Liver (tissue), 9 donors: ENCODE results near the gene WHAMM. TPM values are rescaled to one million over a fixed set of nuclear protein-coding genes. Genes with fewer than 3 reads are reported as not detected.

Source experiments
- DNase-seq: peaks from one replicate; pipeline ENCODE4 v3.0.0-alpha.2; 2017; ENCODE audit warnings: low spot score
- H3K27ac ChIP-seq, 2 donors: one replicate each; pipeline ENCODE4 v1.7.0; 2013; ENCODE audit warnings: inconsistent platforms in 2 of 2, low read length in 2 of 2, control low read depth in 1 of 2, low read depth in 1 of 2, mild to moderate bottlenecking in 1 of 2
- H3K27me3 ChIP-seq, 4 donors: one replicate each; pipeline versions ENCODE4 v1.6.1 to v1.7.0; 2013; ENCODE audit warnings: low read length in 3 of 4, inconsistent platforms in 1 of 4, mild to moderate bottlenecking in 1 of 4, moderate library complexity in 1 of 4; ENCODE audit not compliant: control insufficient read depth in 4 of 4, insufficient read depth in 4 of 4
- H3K36me3 ChIP-seq, 4 donors: one replicate each; pipeline versions ENCODE4 v1.6.1 to v1.7.0; 2013; ENCODE audit warnings: low read length in 3 of 4, mild to moderate bottlenecking in 3 of 4, low read depth in 1 of 4, moderate library complexity in 1 of 4; ENCODE audit not compliant: control insufficient read depth in 4 of 4, insufficient read depth in 3 of 4
- H3K4me1 ChIP-seq, 4 donors: one replicate each; pipeline versions ENCODE4 v1.6.1 to v1.7.0; 2013; ENCODE audit warnings: low read length in 3 of 4, mild to moderate bottlenecking in 3 of 4, moderate library complexity in 1 of 4; ENCODE audit not compliant: control insufficient read depth in 4 of 4, insufficient read depth in 4 of 4
- H3K4me3 ChIP-seq, 3 donors: one replicate each; pipeline versions ENCODE4 v1.6.1 to v1.7.0; 2013; ENCODE audit warnings: low read length in 3 of 3, control low read depth in 1 of 3, low read depth in 1 of 3, mild to moderate bottlenecking in 1 of 3
- H3K9ac ChIP-seq, 2 donors: one replicate each; pipeline ENCODE4 v1.7.0; 2013; ENCODE audit warnings: low read length in 2 of 2, mild to moderate bottlenecking in 2 of 2, moderate library complexity in 2 of 2, control low read depth in 1 of 2, low read depth in 1 of 2
- H3K9me3 ChIP-seq, 4 donors: one replicate each; pipeline versions ENCODE4 v1.6.1 to v1.7.0; 2013; ENCODE audit warnings: low read length in 3 of 4; ENCODE audit not compliant: control insufficient read depth in 4 of 4
- EGR1 ChIP-seq, 2 donors: IDR thresholded peaks; 2 replicates each; pipeline ENCODE4 v1.6.1; 2016 to 2018; ENCODE audit warnings: antibody characterized with exemption in 2 of 2, low read depth in 2 of 2
- FOXA1 ChIP-seq: IDR thresholded peaks from 2 replicates; pipeline ENCODE4 v1.6.1; 2016; ENCODE audit warnings: antibody characterized with exemption
- FOXA2 ChIP-seq: IDR thresholded peaks from 2 replicates; pipeline ENCODE4 v1.6.1; 2016; ENCODE audit warnings: antibody characterized with exemption
- GABPA ChIP-seq, 2 donors: IDR thresholded peaks in 1 of 2; conservative IDR thresholded peaks in 1 of 2; 2 replicates each; pipeline ENCODE4 v1.6.1; 2016; ENCODE audit warnings: antibody characterized with exemption in 2 of 2, mild to moderate bottlenecking in 1 of 2, moderate library complexity in 1 of 2
- HNF4A ChIP-seq, 2 donors: conservative IDR thresholded peaks; 2 replicates each; pipeline ENCODE4 v1.6.1; 2016; ENCODE audit warnings: antibody characterized with exemption in 2 of 2, mild to moderate bottlenecking in 2 of 2
- HNF4G ChIP-seq: IDR thresholded peaks from 2 replicates; pipeline ENCODE4 v1.6.1; 2016; ENCODE audit warnings: antibody characterized with exemption
- NR2F2 ChIP-seq: IDR thresholded peaks from 2 replicates; pipeline ENCODE4 v1.6.1; 2016; ENCODE audit warnings: antibody characterized with exemption
- RAD21 ChIP-seq, 2 donors: IDR thresholded peaks; 2 replicates each; pipeline ENCODE4 v1.6.1; 2016; ENCODE audit warnings: antibody characterized with exemption in 2 of 2, mild to moderate bottlenecking in 2 of 2
- RXRA ChIP-seq, 2 donors: IDR thresholded peaks; 2 replicates each; pipeline ENCODE4 v1.6.1; 2017 to 2018; ENCODE audit warnings: antibody characterized with exemption in 2 of 2, mild to moderate bottlenecking in 1 of 2
- SP1 ChIP-seq: IDR thresholded peaks from 2 replicates; pipeline ENCODE4 v1.6.1; 2018; ENCODE audit warnings: antibody characterized with exemption, mild to moderate bottlenecking
- YY1 ChIP-seq: IDR thresholded peaks from 2 replicates; pipeline ENCODE4 v1.6.1; 2016; ENCODE audit warnings: antibody characterized with exemption, mild to moderate bottlenecking
- WGBS: extraction: QIAGEN DNeasy Blood & Tissue Kit; methylation state at CpG from one replicate; pipeline ENCODE4 v1.1.7; 2013; 5-methylcytosine and 5-hydroxymethylcytosine counted together
- polyA plus RNA-seq, 2 donors: library from polyadenylated mRNA; stranded (reverse) in 1 of 2; unstranded in 1 of 2; fragments of 200-250 nt in 1 of 2; fragments of >200 nt in 1 of 2; fragmentation: Nextera tagmentation in 1 of 2; extraction: Ambion mirVana in 1 of 2; gene quantifications; one replicate each; pipeline versions ENCODE4 v1.2.1 to v1.2.3, GENCODE V29; 2013 to 2015
- total RNA-seq, 2 donors: library from RNA; depleted of rRNA; stranded (reverse); fragments of >200 nt; gene quantifications; one replicate each; pipeline ENCODE4 v1.2.3, GENCODE V29; 2014
- TF ChIP-seq, protein P1 (sequence below): IDR thresholded peaks from 2 replicates; pipeline ENCODE4 v1.6.1; 2016; ENCODE audit warnings: antibody characterized with exemption
- TF ChIP-seq, protein P2 (sequence below): IDR thresholded peaks from 2 replicates; pipeline ENCODE4 v1.6.1; 2016; ENCODE audit warnings: antibody characterized with exemption, mild to moderate bottlenecking
- TF ChIP-seq, protein P3 (sequence below): IDR thresholded peaks from 2 replicates; pipeline ENCODE4 v1.6.1; 2016; ENCODE audit warnings: antibody characterized with exemption
- donor health status: healthy.
- donor health status: healthy.
- donor health status: healthy.
- donor health status: healthy.
- donor health status: healthy.

WHAMM gene
- total and polyA plus RNA-seq, 4 donors = 2.5 to 4.0 (median 3.2) TPM

DNA sequence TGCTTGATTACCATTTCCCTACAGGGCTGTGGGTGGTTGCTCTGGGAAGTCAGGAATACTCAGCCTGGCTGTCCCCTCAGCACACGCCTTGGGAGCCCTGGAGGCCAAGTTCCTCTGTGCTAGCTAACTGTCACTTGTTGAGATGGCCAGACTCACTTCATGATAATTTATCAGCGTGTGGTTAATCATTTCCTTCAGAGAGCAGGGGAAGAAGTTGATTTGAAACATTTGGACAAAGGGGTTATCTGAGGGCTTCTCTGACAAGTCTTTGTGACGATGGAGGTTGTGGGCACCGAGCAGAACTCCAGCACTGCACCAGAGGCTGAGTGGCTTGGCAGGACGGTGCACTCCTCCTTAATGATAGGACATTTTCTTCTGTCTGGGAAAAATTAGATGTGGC lies 61.9 kb downstream of the WHAMM start:
- Histone ChIP-seq H3K36me3 (peaks cover 0 to 22% (median 12%) of the 10 kb centered on the region in 4 donors), H3K9ac (no peak overlapping the region), H3K27me3 (no peaks in the 10 kb centered on the region), H3K4me3 (no peak overlapping the region), H3K27ac (peak overlapping the region in 1 of 2 donors; percentile 28), H3K9me3 (no peaks in the 10 kb centered on the region), H3K4me1 (peaks cover 0 to 6% (median 1%) of the 10 kb centered on the region in 4 donors)
- DNase-seq = no peak
- WGBS = 32% methylated on average over 5 of the region's 5 CpGs
- TF ChIP-seq SP1 (no peak), RXRA (IDR thresholded peaks at IDR 0.05) (peak in 1 of 2 donors; percentile 31)

DNA sequence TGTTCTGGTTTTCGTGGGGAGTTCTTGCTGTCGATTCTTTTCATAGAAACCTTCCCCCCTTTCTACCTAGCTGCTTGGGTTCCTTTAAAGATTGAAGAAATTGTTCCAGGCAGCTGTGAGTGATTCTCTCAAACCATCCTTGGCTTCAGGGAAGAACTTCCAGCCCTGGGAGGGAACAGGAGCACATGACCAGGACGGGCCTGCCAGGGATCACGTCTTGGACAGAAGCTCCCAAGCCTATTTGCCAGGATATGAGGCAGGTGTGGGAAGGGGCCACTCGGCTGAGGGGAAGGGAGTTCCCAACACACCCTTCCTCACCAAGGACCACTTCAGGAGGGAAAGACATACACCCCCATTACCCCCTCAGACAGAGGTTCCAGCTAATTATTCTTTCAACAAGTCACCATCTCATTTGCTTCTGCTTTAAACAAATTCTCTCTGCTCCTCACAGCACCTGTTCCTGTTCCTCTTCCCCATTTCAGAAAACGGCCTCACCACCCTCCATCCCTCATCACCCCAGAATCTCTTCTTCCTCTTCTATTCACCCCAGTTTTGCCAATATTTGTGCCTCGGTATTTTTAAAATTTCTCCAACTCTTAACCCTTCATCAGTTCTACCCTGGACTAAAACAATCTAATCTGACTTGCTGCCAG lies 62.5 kb downstream of the WHAMM start:
- 80% methylated on average over 7 of the region's 7 CpGs for WGBS
- no peaks in the 10 kb centered on the region for H3K27me3 ChIP-seq
- H3K4me1 ChIP-seq = peaks cover 0 to 6% (median 1%) of the 10 kb centered on the region in 4 donors
- DNase-seq = no peak
- TF ChIP-seq NR2F2 (no peak), FOXA1 (no peak), FOXA2 (no peak), RAD21 (IDR thresholded peaks at IDR 0.05) (no peak), RXRA (IDR thresholded peaks at IDR 0.05) (no peak)
- TF ChIP-seq, protein P1, sequence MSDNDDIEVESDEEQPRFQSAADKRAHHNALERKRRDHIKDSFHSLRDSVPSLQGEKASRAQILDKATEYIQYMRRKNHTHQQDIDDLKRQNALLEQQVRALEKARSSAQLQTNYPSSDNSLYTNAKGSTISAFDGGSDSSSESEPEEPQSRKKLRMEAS = no peak
- H3K9ac ChIP-seq = no peak overlapping the region
- H3K9me3 ChIP-seq = no peaks in the 10 kb centered on the region
- H3K27ac ChIP-seq = no peak overlapping the region
- H3K4me3 ChIP-seq = no peak overlapping the region
- peaks cover 0 to 22% (median 12%) of the 10 kb centered on the region in 4 donors for H3K36me3 ChIP-seq

DNA sequence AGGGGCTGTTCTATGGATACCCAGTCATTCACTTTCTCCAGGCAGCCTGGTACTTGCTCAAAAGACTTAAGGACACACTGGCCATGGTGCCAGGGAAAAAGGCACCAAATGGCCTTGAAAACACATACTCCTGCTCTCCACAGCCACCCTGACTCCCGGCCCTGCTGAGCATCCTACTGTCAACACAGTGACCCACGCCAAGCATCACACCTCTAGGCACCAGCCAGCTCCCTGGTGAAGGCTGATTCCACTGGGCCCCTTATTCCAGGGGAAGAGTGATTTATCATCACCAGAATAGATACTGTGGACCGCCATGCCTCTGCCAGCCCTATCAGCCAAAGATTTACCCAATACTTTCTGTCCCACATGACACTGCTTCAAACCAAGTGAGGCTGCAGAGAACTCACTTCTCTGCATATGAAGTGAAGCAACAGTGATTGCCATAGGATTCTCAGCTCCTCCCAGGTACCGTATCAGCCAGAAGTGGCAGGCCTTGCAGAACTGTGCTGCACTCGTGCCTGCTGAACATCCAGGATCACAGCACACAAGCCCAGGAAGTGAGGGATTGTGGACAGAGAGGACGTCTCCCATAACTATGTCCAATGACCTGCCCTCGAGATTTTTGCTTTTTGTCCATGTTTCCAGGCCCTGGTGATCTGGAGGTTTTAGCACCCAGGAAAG lies 63.7 kb downstream of the WHAMM start:
- TF ChIP-seq HNF4A (conservative IDR thresholded peaks at IDR 0.05) = no peak
- TF ChIP-seq, protein P2, sequence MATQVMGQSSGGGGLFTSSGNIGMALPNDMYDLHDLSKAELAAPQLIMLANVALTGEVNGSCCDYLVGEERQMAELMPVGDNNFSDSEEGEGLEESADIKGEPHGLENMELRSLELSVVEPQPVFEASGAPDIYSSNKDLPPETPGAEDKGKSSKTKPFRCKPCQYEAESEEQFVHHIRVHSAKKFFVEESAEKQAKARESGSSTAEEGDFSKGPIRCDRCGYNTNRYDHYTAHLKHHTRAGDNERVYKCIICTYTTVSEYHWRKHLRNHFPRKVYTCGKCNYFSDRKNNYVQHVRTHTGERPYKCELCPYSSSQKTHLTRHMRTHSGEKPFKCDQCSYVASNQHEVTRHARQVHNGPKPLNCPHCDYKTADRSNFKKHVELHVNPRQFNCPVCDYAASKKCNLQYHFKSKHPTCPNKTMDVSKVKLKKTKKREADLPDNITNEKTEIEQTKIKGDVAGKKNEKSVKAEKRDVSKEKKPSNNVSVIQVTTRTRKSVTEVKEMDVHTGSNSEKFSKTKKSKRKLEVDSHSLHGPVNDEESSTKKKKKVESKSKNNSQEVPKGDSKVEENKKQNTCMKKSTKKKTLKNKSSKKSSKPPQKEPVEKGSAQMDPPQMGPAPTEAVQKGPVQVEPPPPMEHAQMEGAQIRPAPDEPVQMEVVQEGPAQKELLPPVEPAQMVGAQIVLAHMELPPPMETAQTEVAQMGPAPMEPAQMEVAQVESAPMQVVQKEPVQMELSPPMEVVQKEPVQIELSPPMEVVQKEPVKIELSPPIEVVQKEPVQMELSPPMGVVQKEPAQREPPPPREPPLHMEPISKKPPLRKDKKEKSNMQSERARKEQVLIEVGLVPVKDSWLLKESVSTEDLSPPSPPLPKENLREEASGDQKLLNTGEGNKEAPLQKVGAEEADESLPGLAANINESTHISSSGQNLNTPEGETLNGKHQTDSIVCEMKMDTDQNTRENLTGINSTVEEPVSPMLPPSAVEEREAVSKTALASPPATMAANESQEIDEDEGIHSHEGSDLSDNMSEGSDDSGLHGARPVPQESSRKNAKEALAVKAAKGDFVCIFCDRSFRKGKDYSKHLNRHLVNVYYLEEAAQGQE = no peak
- no peak for TF ChIP-seq EGR1 (IDR thresholded peaks at IDR 0.05; ENCODE audit: low read depth in 2 of 2)
- no peak for TF ChIP-seq HNF4G
- TF ChIP-seq, protein P3, sequence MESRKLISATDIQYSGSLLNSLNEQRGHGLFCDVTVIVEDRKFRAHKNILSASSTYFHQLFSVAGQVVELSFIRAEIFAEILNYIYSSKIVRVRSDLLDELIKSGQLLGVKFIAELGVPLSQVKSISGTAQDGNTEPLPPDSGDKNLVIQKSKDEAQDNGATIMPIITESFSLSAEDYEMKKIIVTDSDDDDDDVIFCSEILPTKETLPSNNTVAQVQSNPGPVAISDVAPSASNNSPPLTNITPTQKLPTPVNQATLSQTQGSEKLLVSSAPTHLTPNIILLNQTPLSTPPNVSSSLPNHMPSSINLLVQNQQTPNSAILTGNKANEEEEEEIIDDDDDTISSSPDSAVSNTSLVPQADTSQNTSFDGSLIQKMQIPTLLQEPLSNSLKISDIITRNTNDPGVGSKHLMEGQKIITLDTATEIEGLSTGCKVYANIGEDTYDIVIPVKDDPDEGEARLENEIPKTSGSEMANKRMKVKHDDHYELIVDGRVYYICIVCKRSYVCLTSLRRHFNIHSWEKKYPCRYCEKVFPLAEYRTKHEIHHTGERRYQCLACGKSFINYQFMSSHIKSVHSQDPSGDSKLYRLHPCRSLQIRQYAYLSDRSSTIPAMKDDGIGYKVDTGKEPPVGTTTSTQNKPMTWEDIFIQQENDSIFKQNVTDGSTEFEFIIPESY = no peak
- no peak for TF ChIP-seq RXRA (IDR thresholded peaks at IDR 0.05)
- no peak for TF ChIP-seq GABPA (IDR thresholded peaks at IDR 0.05 in 1 of 2, conservative IDR thresholded peaks at IDR 0.05 in 1 of 2)
- TF ChIP-seq NR2F2 = no peak
- TF ChIP-seq RAD21 (IDR thresholded peaks at IDR 0.05) = no peak
- TF ChIP-seq YY1 = no peak
- H3K9me3 ChIP-seq = no peaks in the 10 kb centered on the region
- 85% methylated on average over 7 of the region's 7 CpGs for WGBS
- no peak overlapping the region for H3K27ac ChIP-seq
- H3K36me3 ChIP-seq = peaks cover 0 to 22% (median 12%) of the 10 kb centered on the region in 4 donors
- no peak overlapping the region for H3K9ac ChIP-seq
- H3K4me1 ChIP-seq = peaks cover 0 to 6% (median 1%) of the 10 kb centered on the region in 4 donors
- no peak for DNase-seq
- no peak overlapping the region for H3K4me3 ChIP-seq
- H3K27me3 ChIP-seq = no peaks in the 10 kb centered on the region
